GM21367 (cell line): ENCODE results near the gene HSD11B1L.

ENCODE experiments used
- ATAC-seq: cut with Tn5 transposase; IDR thresholded peaks from one replicate; pipeline ENCODE4 v1.9.1; 2021; ENCODE audit not compliant: unreplicated experiment

HSD11B1L gene, protein sequence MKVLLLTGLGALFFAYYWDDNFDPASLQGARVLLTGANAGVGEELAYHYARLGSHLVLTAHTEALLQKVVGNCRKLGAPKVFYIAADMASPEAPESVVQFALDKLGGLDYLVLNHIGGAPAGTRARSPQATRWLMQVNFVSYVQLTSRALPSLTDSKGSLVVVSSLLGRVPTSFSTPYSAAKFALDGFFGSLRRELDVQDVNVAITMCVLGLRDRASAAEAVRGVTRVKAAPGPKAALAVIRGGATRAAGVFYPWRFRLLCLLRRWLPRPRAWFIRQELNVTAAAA

DNA sequence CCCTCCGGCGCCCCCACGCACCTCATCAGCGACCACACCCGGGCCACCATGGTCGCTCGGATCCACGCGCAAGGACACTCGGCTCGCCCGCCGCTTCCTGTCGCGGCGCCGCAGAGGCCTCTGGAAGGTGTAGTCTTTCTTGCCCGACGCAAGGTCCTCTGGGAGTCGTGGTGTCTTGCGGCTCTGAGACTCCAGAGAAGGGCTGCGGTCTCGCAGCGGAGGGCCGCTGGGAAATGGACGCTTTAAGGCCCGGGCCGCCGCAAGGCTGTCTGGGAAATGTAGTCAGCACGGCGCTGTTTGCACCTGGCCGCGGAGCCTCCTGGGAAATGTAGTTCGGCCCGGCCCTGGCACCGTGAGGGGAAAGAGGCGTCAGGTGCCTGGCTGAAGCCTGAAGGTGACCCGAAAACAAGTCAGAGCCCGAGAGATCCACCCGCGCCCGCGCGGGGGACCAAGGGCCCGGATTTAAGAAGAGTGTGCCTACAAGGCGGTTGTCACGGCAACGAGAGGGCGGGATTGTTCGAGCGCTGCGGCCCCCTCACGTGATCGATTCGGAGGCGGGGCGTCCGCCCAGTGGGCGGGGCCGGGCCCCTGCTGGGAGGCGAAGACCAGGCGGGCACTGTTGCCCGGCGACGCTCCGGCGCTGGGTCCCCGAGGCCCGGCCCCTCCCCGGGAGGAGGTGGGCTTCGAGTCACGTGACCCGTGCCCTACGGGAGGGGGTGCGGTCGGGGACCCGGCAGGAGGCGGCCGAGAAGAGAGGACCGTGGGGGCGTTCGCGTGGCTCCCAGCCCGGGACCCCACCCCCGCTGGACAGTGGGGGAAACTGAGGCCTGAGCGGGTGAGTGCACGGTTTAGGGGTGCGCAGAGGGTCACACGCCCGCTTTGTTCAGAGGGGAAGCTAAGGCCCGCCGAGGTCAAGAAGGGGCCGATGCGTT, at the start of gene HSD11B1L, which contains the start of gene MICOS13:
Gene HSD11B1L, plus strand, starts transcription at position 591 of the 932 bp plus-strand sequence. CDS start 3,806 bp downstream, outside the sequence.
Gene MICOS13, minus strand, starts transcription at position 80 of the 932 bp plus-strand sequence. Its CDS starts 30 bp downstream, at position 50.
- peak; percentile 81 for ATAC-seq

DNA sequence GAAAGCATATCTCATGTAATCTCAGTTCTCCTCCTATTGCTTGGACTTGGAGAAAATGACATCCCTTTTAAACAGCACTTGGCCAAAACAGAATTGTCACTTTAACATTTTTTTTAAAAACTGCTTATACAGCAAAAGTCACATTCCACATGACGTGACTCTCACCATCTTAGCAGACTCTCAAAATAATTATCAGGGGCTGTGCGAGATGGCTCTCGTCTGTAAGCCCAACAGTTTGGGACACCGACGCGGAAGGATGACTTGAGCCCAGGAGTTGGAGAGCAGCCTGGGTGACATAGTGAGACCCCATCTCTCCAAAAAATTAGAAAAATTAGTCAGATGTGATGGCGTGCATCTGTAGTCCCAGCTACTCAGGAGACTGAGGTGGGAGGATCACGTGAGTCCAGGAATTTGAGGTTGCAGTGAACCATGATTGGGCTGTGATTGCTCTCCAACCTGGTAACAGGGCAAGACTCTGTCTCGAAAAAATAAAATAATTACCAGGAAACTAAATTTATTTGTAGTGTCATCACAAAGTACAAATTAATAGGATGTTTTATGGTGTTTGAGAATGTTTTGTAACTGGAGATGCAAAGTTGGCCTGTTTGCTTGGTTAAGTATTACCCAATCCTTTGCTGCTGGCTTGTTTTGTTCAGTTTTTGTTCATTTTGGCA, 49.1 kb upstream of the HSD11B1L start:
- ATAC-seq, result no peak

DNA sequence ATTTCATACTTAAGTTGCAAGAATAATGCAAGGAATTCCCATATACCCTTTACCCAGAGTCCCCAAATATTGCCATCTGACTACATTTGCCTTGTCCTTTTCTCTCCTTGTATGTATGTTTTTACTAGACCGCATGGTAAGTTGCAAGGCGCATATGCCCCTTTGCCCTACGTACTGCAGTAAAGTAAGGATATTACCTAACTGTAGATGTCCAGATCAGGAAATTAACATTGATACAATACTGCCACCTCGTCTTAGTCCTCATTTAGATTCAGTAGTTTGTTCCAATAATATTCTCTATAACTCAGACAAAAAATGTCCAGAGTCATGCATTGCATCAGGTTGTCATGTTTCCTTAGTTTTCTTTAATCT, 48.6 kb upstream of the HSD11B1L start:
- ATAC-seq, result no peak

DNA sequence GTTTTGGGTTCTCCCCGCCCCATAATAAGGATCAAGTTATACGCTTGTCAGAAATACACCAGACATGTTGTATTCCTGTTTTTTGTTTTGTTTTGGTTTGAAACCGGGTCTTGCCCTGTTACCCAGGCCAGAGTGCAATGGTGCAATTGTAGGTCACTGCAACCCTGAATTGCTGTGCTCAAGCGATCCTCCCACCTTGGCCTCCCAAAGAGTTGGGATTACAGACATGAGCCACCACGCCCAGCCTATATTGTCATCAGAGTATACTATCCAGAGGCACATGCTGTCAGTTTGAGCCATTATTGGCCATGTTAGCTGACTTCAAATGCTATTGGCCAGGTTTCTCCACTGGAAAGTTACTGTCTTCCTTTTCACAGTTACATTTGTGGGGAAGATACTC, 48.2 kb upstream of the HSD11B1L start:
- no peak for ATAC-seq

DNA sequence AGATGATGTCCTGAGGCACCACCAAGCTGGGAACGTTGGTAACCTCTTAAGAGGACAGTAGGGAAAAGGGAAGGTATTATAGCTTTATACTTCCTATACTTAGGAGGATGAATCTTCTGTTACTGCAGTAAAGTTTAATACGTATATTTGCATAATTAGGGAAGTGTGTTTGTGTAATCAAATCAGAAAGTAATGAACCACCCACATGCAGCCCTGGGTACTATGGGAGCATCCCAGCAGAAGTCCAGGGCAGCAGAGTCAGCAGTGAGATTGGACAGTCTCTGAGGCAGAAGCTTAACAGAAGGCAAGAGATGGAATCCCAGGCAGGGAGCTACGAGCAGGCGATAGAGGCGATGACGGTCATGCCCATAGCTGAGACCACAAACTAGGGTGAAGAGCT, 45.4 kb upstream of the HSD11B1L start:
- no peak for ATAC-seq

DNA sequence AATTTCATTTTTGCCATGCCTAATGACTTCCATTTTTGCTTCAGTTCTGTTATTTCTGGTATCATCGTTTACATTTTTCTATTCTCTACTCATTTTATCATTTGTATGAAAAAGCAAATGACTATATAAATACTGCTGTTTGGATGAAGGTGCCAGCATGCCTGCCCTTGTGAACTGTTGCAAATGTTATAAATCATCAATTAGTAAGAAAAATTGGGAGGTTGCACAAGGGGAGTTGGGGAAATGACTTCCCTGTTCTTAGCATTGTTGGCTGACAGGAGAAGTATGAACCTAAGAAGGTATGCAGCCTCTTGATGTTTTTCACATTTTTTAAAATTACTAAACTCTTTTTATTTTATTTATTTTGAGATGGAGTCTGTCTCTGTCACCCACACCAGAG, 42.9 kb upstream of the HSD11B1L start:
- ATAC-seq, result no peak

DNA sequence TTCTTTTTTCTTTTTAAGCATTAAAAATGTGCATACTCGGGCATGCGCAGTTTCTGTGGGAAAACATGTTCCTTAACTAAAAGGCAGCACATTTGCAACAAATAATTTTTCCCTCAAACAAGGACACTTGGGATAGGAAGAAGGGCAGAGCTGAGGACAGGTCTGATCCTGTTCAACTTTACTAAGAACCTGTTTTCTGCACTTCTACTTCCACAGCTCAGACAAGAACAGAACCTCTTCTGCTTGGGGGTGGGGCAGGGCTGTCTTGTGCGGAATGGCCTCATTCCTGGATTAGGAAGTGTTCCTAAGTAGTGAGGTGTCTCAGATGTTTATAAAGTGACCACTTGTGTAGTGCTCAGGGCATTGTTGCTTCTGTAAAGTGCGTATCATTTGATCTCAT, 39.7 kb upstream of the HSD11B1L start:
- no peak for ATAC-seq

DNA sequence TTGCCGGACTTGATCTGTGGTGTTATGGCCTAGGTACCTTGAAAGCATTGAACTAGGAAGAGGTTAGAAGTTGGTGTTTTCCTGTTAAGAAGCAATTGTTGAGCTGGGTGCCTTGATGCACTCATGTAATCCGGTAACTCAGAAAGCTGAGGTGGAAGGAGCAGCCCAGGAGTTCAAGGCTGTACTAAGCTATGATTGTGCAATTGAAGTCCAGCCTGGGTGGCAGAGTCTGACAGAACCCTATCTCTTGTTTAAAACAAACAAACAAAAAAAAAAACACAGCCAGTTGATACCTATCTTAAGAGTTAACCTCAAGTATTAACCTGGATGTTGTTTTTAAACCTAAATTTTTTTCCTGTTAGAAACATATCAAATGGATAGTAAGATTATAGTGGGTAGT, 38.6 kb upstream of the HSD11B1L start:
- no peak for ATAC-seq

DNA sequence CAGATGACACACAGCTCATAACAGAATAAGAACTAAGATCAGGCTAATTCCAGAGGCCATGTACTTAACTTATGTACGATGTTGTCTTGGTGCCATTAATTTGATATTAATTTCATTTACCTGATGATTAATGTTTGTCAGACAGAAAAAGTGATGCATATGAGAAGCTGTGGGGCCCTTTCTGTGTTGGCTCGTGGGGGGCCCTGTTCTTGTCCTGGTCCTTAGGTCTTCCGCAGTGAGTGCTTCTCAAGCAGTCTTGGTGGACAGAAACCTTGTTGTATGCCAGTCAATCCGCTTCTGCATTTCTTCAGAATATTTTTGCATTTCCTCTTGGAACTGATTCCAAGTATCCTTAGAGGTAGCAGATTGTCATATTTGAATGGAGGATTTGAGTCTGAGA, 37.8 kb upstream of the HSD11B1L start:
- no peak for ATAC-seq

DNA sequence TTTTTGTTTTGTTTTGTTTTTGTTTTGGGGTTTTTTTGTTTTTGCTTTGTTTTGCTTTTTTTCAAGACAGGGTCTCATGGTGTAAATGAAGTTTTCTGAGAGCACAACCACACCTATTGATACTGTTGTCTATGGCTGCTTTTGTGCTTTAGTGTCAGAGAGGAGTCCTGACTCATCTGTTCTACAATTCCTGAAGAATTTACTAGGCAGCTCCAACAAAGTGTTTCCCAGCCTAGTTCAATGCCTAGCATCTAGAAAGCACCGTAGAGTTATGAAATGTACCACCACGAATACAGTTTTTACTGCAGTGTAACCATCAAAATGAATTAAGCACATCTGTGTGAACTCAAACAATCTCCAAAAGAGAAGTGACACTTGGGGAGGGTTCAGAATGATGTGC, 36.8 kb upstream of the HSD11B1L start:
- ATAC-seq, result no peak

DNA sequence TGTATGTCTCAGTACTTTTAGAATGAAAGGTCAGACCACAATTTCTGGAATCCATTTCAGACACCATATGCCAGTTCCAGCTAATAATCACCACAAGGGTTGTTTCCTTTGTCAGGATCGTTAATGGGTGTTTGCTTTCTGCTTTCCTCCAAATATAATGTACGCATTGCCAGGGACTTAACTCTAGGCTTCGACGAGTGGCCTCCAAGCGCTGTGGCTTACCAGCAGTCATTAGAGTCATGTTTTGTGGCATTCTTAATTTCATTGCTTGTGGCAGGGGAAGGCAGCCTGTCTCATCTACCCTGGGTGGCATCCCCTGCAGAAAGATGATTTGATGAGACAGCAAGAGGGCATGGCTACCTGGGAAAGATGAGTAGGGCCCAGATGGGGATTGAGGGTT, 35.4 kb upstream of the HSD11B1L start:
- ATAC-seq, result no peak

DNA sequence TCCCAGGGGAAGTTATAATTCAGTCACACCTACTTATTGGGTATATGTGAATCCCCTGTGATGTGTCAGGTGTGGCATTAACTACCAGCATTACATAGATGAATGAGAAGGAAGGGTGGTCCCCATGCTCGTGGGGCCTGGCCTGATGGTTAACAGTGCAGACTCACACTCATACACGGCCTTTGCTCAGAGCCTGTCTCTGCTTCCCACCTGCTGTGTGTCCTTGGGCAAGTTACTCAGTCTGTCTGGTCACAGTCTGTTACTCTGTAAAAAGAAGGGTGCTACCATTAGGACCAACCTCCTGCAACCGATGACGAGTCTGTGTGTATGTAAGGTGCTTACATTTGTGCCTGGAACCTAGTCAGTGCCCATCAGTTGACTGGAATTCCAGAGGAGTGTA, 34.1 kb upstream of the HSD11B1L start:
- ATAC-seq, result no peak

DNA sequence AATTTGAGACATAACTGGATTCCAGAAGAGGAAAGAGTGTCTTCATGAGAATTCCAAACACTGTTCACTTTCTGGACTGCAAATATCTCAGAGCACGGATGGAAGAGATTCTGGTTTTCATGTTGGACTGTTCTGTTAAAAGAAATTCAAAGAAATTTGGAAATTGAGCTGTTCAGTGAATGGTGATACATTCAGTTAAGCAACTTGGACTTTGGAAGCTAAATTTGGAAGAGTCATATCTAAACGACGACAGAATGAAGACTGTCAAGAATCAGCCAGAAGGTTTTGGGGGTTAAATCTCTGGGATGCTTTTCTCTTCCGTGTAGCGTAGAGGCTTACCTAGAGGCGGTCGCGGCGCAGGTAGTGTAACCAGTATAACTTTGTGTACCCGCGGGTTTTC, 32.4 kb upstream of the HSD11B1L start:
- no peak for ATAC-seq

DNA sequence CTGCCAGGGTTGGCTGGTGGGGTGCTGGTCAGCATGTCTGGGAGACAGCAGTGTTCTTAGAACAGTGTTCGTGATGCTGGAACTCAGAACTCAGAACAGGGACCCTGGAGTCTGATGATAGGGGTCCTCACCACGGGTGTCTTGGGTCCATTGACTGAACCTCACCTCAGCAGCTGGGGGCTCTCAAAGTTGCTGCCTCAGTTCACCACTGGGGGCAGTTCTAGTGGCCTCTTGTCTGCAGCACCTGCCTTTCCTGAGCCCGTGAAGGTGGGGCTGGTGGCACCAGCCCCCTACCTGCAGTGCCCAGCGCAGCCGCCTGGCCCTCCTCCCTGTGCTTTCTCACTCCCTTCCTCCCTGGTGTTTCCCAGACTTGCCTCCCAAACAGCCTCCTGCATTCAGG, 29.5 kb upstream of the HSD11B1L start:
- no peak for ATAC-seq

DNA sequence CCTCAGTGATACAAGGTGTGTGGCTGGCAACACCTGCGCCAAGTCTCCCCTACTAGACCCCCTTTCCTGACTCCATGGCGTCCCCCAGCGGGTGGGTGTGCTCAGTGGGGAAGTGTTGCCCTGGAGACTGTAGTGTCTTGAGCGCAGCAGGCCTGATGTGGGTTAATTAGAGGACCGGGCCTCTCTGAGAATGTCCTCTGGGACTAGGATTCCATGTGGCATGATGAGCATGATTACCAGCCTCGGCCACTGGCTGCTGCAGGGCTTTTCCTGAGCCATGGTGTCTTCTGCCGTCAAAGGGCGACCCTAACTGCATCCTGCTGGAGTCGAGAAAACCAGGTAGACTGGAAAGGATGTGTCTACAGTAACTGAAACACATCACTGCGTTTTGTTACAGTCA, 28.6 kb upstream of the HSD11B1L start:
- ATAC-seq, result no peak

DNA sequence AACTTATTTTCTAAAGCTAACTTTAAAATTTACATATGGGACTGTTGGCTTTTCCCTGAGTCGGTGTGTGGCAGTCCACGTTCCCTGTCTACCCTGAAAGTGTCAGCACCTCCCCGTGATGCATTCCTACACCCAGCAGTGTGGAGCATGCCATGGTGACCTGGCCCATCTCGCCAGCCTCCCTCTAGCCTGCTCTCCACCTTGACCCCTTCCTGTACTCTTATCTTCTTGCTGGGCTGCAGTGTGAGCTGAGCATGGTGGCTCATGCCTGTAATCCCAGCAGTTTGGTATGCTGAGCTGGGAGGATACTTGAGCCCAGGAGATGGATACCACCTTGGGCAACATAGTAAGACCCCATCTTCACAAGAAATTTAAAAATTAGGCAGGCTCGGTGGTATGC, 25.9 kb upstream of the HSD11B1L start:
- no peak for ATAC-seq

DNA sequence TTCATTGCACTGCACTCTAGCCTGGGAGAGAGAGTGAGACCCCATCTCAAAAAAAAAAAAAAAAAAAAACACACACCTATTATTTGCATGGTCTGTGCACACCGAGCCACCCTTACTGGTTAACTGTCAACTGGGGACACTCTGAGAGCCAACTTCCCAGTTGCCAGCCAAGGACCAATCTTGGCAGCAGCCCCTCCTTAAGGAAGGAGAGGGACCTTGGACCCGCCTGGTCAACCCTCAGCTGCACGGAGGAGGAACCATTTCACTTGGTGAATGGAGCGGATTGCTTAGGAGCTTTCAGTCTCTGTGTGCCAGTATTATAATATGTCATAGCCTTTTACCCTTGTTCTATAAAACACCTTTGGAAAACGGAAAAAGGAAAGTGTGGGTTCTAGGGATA, 25.4 kb upstream of the HSD11B1L start:
- ATAC-seq, result no peak

DNA sequence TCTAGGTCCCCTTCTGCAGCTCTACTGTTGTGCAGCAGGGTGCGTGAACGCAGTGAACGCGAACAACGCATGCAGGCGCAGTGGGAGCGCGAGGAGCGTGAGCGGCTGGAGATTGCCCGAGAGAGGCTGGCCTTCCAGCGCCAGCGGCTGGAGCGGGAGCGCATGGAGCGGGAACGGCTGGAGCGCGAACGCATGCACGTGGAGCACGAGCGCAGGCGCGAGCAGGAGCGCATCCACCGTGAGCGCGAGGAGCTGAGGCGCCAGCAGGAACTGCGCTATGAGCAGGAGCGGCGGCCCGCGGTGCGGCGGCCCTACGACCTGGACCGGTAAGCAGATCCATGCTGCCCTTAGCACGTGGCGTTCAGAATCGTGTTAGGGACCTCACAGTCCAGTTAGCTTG, 19.3 kb upstream of the HSD11B1L start:
- no peak for ATAC-seq

DNA sequence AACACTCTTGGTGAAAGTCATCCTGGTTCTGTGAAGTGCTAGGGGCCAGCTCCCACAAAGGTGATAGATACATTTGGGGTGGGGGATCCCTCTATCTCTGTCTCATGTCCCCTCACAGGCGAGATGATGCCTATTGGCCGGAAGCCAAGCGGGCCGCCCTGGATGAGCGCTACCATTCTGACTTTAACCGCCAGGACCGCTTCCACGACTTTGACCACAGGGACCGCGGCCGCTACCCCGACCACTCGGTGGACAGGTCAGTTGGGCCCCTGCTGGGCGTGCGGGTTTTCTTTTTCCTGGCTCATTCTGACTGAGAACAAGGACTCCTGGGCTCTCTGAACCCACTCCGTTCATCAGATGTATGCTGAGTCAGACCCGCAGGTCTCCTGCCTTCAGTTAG, 16.9 kb upstream of the HSD11B1L start:
- no peak for ATAC-seq

DNA sequence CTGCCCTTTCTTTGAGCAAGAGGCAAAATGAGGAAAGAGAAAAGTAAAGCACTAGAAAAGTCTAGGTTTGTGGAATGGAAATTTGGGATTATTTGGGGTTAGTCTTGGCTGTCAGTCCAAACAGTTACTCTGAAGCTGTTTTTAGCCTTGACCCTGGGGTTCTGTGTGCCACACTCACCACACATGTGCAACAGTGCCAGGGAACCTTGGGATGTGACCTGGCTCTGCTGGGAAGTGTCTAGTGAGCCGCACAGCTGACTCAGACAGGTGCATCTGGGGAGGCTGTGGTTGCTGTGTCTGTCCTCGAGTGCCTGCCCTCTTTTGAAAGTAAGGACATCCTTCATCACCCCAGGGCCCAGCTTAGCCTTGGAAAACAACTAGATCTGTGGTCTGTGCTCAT, 16.3 kb upstream of the HSD11B1L start:
- no peak for ATAC-seq

DNA sequence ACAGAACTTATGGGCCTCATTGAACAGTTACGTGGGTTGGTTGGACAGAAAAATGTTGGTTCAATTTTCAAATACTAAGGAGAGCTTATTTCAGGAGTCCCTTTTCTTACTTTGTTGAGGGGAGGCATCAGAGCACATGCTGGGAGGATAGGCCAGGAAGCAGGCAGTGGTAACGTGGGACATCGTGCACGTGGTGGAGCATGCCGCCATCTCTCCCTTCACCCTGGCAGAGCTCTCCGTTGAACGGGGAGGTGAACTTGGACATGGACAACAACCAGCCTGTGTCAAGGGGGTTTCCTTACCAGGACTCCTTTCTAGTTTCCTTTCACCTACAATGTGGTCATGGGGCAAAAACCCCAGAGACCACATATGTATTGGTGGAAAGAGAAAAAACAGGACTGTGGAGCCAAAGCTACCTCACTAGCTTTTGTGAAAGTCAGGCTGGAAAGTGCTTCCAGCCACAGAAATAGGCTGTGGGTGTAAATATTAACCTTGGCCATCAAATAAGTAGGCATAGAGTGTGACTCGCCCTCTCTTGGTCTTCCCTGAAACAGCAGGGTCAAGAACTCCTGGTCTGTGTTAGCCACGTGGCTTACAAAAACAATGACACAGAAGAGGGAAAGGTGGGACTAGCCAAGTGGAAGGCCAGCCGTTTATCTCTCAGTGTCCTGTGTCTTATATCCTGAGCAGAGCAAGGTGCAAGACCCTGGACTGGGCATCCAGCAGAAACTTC, 14.9 kb upstream of the HSD11B1L start:
- ATAC-seq, result no peak
